Measurements from ENCODE around the gene GRIK4.

GRIK4 gene

GRCh38 chr11:120601536-120601935 lies 90.0 kb downstream of the GRIK4 start:
- Histone ChIP-seq H3K27me3 (ENCODE audit: control insufficient read depth, insufficient read depth, low read length, poor library complexity, severe bottlenecking) (peaks cover 5% of the 10 kb centered on the region), H3K27ac (ENCODE audit: insufficient read depth, low read depth, low read length, poor library complexity, severe bottlenecking) (no peak overlapping the region), H3K4me1 (ENCODE audit: control insufficient read depth, insufficient read depth, low read length) (no peaks in the 10 kb centered on the region), H3K36me3 (ENCODE audit: control insufficient read depth, insufficient read depth, low read length) (no peaks in the 10 kb centered on the region), H3K4me3 (ENCODE audit: insufficient read depth, low read depth, low read length) (no peak overlapping the region), H3K9me3 (ENCODE audit: control insufficient read depth, low read length) (no peaks in the 10 kb centered on the region)
- 85 to 91% methylated on average over 4 of the region's 4 CpGs for WGBS, 2 experiments

- WGBS, 2 experiments, result 87 to 90% methylated on average over 3 of the region's 3 CpGs
- no peak overlapping the region for H3K27ac ChIP-seq (ENCODE audit: insufficient read depth, low read depth, low read length, poor library complexity, severe bottlenecking)
These were observed 91.5 kb downstream of the GRIK4 start for GRCh38 chr11:120603071-120603470.

GRCh38 chr11:120605469-120605868 lies 93.9 kb downstream of the GRIK4 start:
- 91 to 92% methylated on average over 4 of the region's 4 CpGs for WGBS, 2 experiments
- peaks cover 16% of the 10 kb centered on the region for H3K27me3 ChIP-seq (ENCODE audit: control insufficient read depth, insufficient read depth, low read length, poor library complexity, severe bottlenecking)
- H3K36me3 ChIP-seq (ENCODE audit: control insufficient read depth, insufficient read depth, low read length), result no peaks in the 10 kb centered on the region
- H3K4me3 ChIP-seq (ENCODE audit: insufficient read depth, low read depth, low read length), result no peak overlapping the region
- no peak overlapping the region for H3K27ac ChIP-seq (ENCODE audit: insufficient read depth, low read depth, low read length, poor library complexity, severe bottlenecking)
- no peaks in the 10 kb centered on the region for H3K9me3 ChIP-seq (ENCODE audit: control insufficient read depth, low read length)
- H3K4me1 ChIP-seq (ENCODE audit: control insufficient read depth, insufficient read depth, low read length), result peaks cover 8% of the 10 kb centered on the region

More at GRCh38 chr11:120603071-120603470, 91.5 kb downstream of the GRIK4 start:
- Histone ChIP-seq H3K27me3 (ENCODE audit: control insufficient read depth, insufficient read depth, low read length, poor library complexity, severe bottlenecking) (peaks cover 12% of the 10 kb centered on the region), H3K9me3 (ENCODE audit: control insufficient read depth, low read length) (no peaks in the 10 kb centered on the region), H3K4me3 (ENCODE audit: insufficient read depth, low read depth, low read length) (no peak overlapping the region), H3K36me3 (ENCODE audit: control insufficient read depth, insufficient read depth, low read length) (no peaks in the 10 kb centered on the region), H3K4me1 (ENCODE audit: control insufficient read depth, insufficient read depth, low read length) (no peaks in the 10 kb centered on the region)

DNA sequence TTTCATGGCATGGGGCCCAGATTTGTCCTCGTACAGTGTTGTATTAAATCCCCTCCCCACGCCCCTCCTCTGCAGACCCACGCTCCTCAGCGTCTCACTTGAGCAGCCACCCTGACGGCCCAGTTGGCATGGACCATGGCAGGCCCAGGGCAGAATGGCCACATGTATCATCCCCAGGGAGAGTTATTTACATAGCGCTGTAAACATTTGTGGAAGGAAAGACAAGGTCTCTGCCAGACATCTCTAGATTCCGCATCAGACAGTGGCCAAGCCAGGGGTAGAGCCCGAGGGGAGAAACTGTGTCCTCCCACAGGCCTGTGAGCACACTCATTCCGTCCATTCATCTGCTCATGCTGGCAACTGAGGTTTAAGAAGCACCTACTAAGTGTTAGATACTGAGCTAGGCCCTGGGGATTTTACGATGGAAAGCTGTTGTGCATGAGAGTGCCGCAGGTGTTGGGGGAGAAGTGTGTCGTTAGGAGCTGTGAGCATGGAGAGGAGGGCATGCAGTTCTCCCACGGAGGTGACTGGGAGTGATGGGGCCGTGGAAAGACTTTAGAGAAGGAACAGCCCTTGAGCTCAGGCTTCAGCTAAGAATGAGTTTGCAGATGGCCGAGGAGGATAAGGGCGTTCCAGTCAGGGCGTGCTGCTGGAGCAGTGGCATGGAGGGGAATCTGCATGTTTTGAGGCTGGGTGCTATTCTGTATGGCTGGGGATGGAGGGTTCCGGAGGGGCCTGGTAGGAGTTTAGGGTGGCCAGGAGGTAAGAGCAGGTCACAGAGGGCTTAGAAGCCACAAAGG lies 94.9 kb downstream of the GRIK4 start:
- no peaks in the 10 kb centered on the region for H3K36me3 ChIP-seq (ENCODE audit: control insufficient read depth, insufficient read depth, low read length)
- no peak overlapping the region for H3K4me3 ChIP-seq (ENCODE audit: insufficient read depth, low read depth, low read length)
- H3K4me1 ChIP-seq (ENCODE audit: control insufficient read depth, insufficient read depth, low read length), result peaks cover 8% of the 10 kb centered on the region
- H3K9me3 ChIP-seq (ENCODE audit: control insufficient read depth, low read length), result no peaks in the 10 kb centered on the region
- peaks cover 16% of the 10 kb centered on the region for H3K27me3 ChIP-seq (ENCODE audit: control insufficient read depth, insufficient read depth, low read length, poor library complexity, severe bottlenecking)
- H3K27ac ChIP-seq (ENCODE audit: insufficient read depth, low read depth, low read length, poor library complexity, severe bottlenecking), result no peak overlapping the region
- 93% methylated on average over 18 of the region's 18 CpGs for WGBS, 2 experiments

- WGBS, 2 experiments, result 83 to 86% methylated on average over 2 of the region's 2 CpGs
- Histone ChIP-seq H3K27me3 (ENCODE audit: control insufficient read depth, insufficient read depth, low read length, poor library complexity, severe bottlenecking) (peaks cover 16% of the 10 kb centered on the region), H3K4me3 (ENCODE audit: insufficient read depth, low read depth, low read length) (no peak overlapping the region), H3K9me3 (ENCODE audit: control insufficient read depth, low read length) (no peaks in the 10 kb centered on the region), H3K36me3 (ENCODE audit: control insufficient read depth, insufficient read depth, low read length) (no peaks in the 10 kb centered on the region), H3K4me1 (ENCODE audit: control insufficient read depth, insufficient read depth, low read length) (peaks cover 8% of the 10 kb centered on the region), H3K27ac (ENCODE audit: insufficient read depth, low read depth, low read length, poor library complexity, severe bottlenecking) (no peak overlapping the region)
These were observed 96.5 kb downstream of the GRIK4 start for GRCh38 chr11:120608061-120608460.

- no peak overlapping the region for H3K4me3 ChIP-seq (ENCODE audit: insufficient read depth, low read depth, low read length)
- H3K27me3 ChIP-seq (ENCODE audit: control insufficient read depth, insufficient read depth, low read length, poor library complexity, severe bottlenecking), result peaks cover 16% of the 10 kb centered on the region
- peaks cover 11% of the 10 kb centered on the region for H3K4me1 ChIP-seq (ENCODE audit: control insufficient read depth, insufficient read depth, low read length)
- H3K36me3 ChIP-seq (ENCODE audit: control insufficient read depth, insufficient read depth, low read length), result no peaks in the 10 kb centered on the region
- WGBS, 2 experiments, result 25 to 33% methylated on average over 4 of the region's 4 CpGs
- H3K9me3 ChIP-seq (ENCODE audit: control insufficient read depth, low read length), result no peaks in the 10 kb centered on the region
- no peak overlapping the region for H3K27ac ChIP-seq (ENCODE audit: insufficient read depth, low read depth, low read length, poor library complexity, severe bottlenecking)
These were observed 97.2 kb downstream of the GRIK4 start for GRCh38 chr11:120608760-120609211.

- 79 to 80% methylated on average over 7 of the region's 8 CpGs for WGBS, 2 experiments
- Histone ChIP-seq H3K4me1 (ENCODE audit: control insufficient read depth, insufficient read depth, low read length) (peaks cover 11% of the 10 kb centered on the region), H3K4me3 (ENCODE audit: insufficient read depth, low read depth, low read length) (no peak overlapping the region), H3K9me3 (ENCODE audit: control insufficient read depth, low read length) (no peaks in the 10 kb centered on the region), H3K36me3 (ENCODE audit: control insufficient read depth, insufficient read depth, low read length) (no peaks in the 10 kb centered on the region), H3K27ac (ENCODE audit: insufficient read depth, low read depth, low read length, poor library complexity, severe bottlenecking) (no peak overlapping the region), H3K27me3 (ENCODE audit: control insufficient read depth, insufficient read depth, low read length, poor library complexity, severe bottlenecking) (peaks cover 16% of the 10 kb centered on the region)
These were observed 98.6 kb downstream of the GRIK4 start for GRCh38 chr11:120610111-120610510.

DNA sequence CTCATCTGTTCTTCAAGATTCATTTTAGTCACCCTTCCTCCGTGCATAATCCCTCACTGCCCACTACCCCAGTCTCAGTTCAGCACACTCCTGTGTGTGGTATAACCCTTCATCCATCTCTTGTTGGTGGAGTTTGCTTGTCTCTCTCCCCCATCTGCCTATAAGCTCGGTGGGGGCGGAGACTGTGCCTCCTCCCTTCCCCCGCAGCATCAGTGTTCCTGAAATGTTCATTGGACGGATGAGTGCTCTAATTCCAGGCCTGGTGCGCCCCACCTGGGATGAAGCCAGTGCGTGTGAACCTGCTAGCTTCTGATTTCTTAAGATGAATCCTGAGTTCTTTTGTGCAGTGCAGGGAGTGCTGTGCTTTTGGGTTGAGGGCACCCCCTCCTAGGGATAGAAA lies 100.0 kb downstream of the GRIK4 start:
- Histone ChIP-seq H3K36me3 (ENCODE audit: control insufficient read depth, insufficient read depth, low read length) (no peaks in the 10 kb centered on the region), H3K27ac (ENCODE audit: insufficient read depth, low read depth, low read length, poor library complexity, severe bottlenecking) (no peak overlapping the region)
- WGBS, 2 experiments, result 76 to 82% methylated on average over 7 of the region's 7 CpGs

DNA sequence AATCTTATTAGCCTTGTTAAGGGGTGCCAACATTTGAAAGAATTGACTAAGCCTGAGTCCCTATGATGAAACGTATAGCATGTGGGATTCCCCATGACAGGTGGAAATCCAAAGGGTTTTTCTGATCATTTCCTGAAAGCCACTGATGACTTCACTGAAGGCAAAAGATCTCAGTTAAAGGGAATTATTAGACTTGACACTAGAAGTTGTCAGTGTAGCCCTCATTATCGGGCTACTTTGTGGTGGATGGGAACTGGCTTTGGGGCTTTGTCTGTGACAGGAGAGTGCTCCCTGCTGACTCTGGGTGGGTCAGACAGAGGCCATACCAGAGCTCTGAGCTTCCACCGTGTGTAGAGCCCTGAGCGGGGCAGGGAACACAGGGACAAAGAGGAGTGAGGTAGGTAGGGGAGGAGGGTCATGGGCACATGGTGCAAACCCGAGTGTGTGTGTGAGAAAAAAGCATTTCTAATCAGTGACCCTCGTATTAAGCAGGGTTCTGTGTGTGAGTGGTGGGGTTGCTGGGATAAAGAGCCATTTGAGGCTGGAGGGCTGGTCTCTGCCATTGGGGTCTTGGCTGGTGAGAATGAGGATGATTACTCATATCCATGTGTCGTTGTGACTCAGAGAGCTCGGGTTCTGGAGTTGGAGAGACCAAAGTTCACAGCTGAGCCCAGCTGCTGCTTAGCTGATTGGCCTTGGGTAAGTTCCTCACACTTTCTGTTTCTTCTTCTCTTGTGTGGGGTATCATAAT lies 101.1 kb downstream of the GRIK4 start:
- Histone ChIP-seq H3K4me3 (ENCODE audit: insufficient read depth, low read depth, low read length) (no peak overlapping the region), H3K27me3 (ENCODE audit: control insufficient read depth, insufficient read depth, low read length, poor library complexity, severe bottlenecking) (peaks cover 7% of the 10 kb centered on the region), H3K36me3 (ENCODE audit: control insufficient read depth, insufficient read depth, low read length) (no peaks in the 10 kb centered on the region), H3K27ac (ENCODE audit: insufficient read depth, low read depth, low read length, poor library complexity, severe bottlenecking) (no peak overlapping the region), H3K9me3 (ENCODE audit: control insufficient read depth, low read length) (no peaks in the 10 kb centered on the region), H3K4me1 (ENCODE audit: control insufficient read depth, insufficient read depth, low read length) (peaks cover 11% of the 10 kb centered on the region)
- WGBS, 2 experiments, result 72 to 76% methylated on average over 8 of the region's 8 CpGs

More for the DNA sequence above, 100.0 kb downstream of the GRIK4 start:
- Histone ChIP-seq H3K4me1 (ENCODE audit: control insufficient read depth, insufficient read depth, low read length) (peaks cover 11% of the 10 kb centered on the region), H3K9me3 (ENCODE audit: control insufficient read depth, low read length) (no peaks in the 10 kb centered on the region), H3K27me3 (ENCODE audit: control insufficient read depth, insufficient read depth, low read length, poor library complexity, severe bottlenecking) (peaks cover 10% of the 10 kb centered on the region), H3K4me3 (ENCODE audit: insufficient read depth, low read depth, low read length) (no peak overlapping the region)
